Mesenchymal stem cell (in vitro differentiated cells and primary cell): ENCODE results near the gene KLHL17.

ENCODE experiments used
- DNase-seq: peaks from one replicate; pipeline ENCODE4 v3.0.0-alpha.2; 2013
- H2AFZ ChIP-seq: one replicate; pipeline ENCODE4 v1.6.1; 2013; ENCODE audit warnings: low read depth, mild to moderate bottlenecking, control low read depth, inconsistent platforms, low read length, moderate library complexity
- H2AK5ac ChIP-seq: 2 replicates; pipeline ENCODE4 v1.6.1; 2013; ENCODE audit warnings: low read length, moderate library complexity, mild to moderate bottlenecking, inconsistent platforms; ENCODE audit not compliant: severe bottlenecking
- H2BK120ac ChIP-seq: one replicate; pipeline ENCODE4 v1.6.1; 2013; ENCODE audit warnings: low read depth, mild to moderate bottlenecking, inconsistent platforms, low read length, moderate library complexity
- H2BK12ac ChIP-seq, 2 experiments: one replicate each; pipeline ENCODE4 v1.6.1; 2013; ENCODE audit warnings: inconsistent platforms in 2 of 2, low read length in 2 of 2, mild to moderate bottlenecking in 2 of 2, moderate library complexity in 2 of 2, control low read depth in 1 of 2
- H2BK15ac ChIP-seq: one replicate; pipeline ENCODE4 v1.6.1; 2013; ENCODE audit warnings: mild to moderate bottlenecking, low read depth, inconsistent platforms; ENCODE audit not compliant: poor library complexity, severe bottlenecking
- H2BK5ac ChIP-seq: 2 replicates; pipeline ENCODE4 v1.6.1; 2013; ENCODE audit warnings: low read depth, mild to moderate bottlenecking, low read length, control low read depth, inconsistent platforms; ENCODE audit not compliant: poor library complexity, severe bottlenecking
- H3K14ac ChIP-seq, 2 experiments: one replicate each; pipeline ENCODE4 v1.6.1; 2013; ENCODE audit warnings: inconsistent platforms in 2 of 2, low read length in 2 of 2, control low read depth in 1 of 2, mild to moderate bottlenecking in 1 of 2, moderate library complexity in 1 of 2
- H3K18ac ChIP-seq, 2 experiments: one replicate each; pipeline ENCODE4 v1.6.1; 2013; ENCODE audit warnings: inconsistent platforms in 2 of 2, low read length in 2 of 2, control low read depth in 1 of 2, low read depth in 1 of 2, mild to moderate bottlenecking in 1 of 2
- H3K23ac ChIP-seq, 2 experiments: one replicate each; pipeline ENCODE4 v1.6.1; 2013; ENCODE audit warnings: inconsistent platforms in 2 of 2, low read length in 2 of 2, mild to moderate bottlenecking in 2 of 2, moderate library complexity in 2 of 2, control low read depth in 1 of 2
- H3K27ac ChIP-seq: 2 replicates; pipeline ENCODE4 v1.5.1; 2013; ENCODE audit warnings: mild to moderate bottlenecking, moderate library complexity, low read length, control low read depth, inconsistent platforms; ENCODE audit not compliant: poor library complexity, severe bottlenecking
- H3K27me3 ChIP-seq, 2 experiments: 2 replicates each; pipeline versions ENCODE4 v1.6.1 to v1.7.0; 2013; ENCODE audit warnings: low read length in 2 of 2, mild to moderate bottlenecking in 2 of 2, moderate library complexity in 2 of 2, control low read depth in 1 of 2, inconsistent platforms in 1 of 2; ENCODE audit not compliant: control insufficient read depth in 1 of 2, insufficient read depth in 1 of 2
- H3K36me3 ChIP-seq, 2 experiments: 2 replicates each; pipeline versions ENCODE4 v1.6.1 to v1.7.0; 2013; ENCODE audit warnings: low read length in 2 of 2, control low read depth in 1 of 2, inconsistent platforms in 1 of 2, low read depth in 1 of 2, mild to moderate bottlenecking in 1 of 2; ENCODE audit not compliant: insufficient read depth in 2 of 2, control insufficient read depth in 1 of 2
- H3K4ac ChIP-seq, 2 experiments: one replicate each; pipeline ENCODE4 v1.6.1; 2013; ENCODE audit warnings: inconsistent platforms in 2 of 2, low read length in 2 of 2, mild to moderate bottlenecking in 2 of 2, moderate library complexity in 2 of 2, control low read depth in 1 of 2, low read depth in 1 of 2
- H3K4me1 ChIP-seq: 2 replicates; pipeline ENCODE4 v1.6.1; 2013; ENCODE audit warnings: low read depth, low read length, control low read depth; ENCODE audit not compliant: control insufficient read depth, insufficient read depth
- H3K4me2 ChIP-seq: 2 replicates; pipeline ENCODE4 v1.6.1; 2013; ENCODE audit warnings: low read length, mild to moderate bottlenecking, inconsistent platforms; ENCODE audit not compliant: poor library complexity, severe bottlenecking
- H3K4me3 ChIP-seq, 2 experiments: 2 replicates each; pipeline versions ENCODE4 v1.5.1 to v1.7.0; 2013; ENCODE audit warnings: low read length in 2 of 2, mild to moderate bottlenecking in 2 of 2, control low read depth in 1 of 2, low read depth in 1 of 2; ENCODE audit not compliant: insufficient read depth in 1 of 2
- H3K79me1 ChIP-seq: replicated peaks from 2 replicates; pipeline ENCODE4 v1.6.1; 2013; ENCODE audit warnings: mild to moderate bottlenecking, control low read depth, low read length, inconsistent platforms; ENCODE audit not compliant: poor library complexity, severe bottlenecking
- H3K9ac ChIP-seq: 2 replicates; pipeline ENCODE4 v1.7.0; 2013; ENCODE audit warnings: mild to moderate bottlenecking, low read length, moderate library complexity
- H3K9me3 ChIP-seq: 2 replicates; pipeline ENCODE4 v1.7.0; 2013; ENCODE audit warnings: mild to moderate bottlenecking, low read length; ENCODE audit not compliant: control insufficient read depth
- H4K8ac ChIP-seq: one replicate; pipeline ENCODE4 v1.6.1; 2013; ENCODE audit warnings: inconsistent platforms, mild to moderate bottlenecking, low read length, moderate library complexity
- H4K91ac ChIP-seq: one replicate; pipeline ENCODE4 v1.6.1; 2013; ENCODE audit warnings: mild to moderate bottlenecking, low read length, inconsistent platforms
- WGBS: methylation state at CpG from one replicate; pipeline ENCODE4 v1.1.7; 2013; ENCODE audit warnings: mixed read lengths; 5-methylcytosine and 5-hydroxymethylcytosine counted together

KLHL17 gene

DNA sequence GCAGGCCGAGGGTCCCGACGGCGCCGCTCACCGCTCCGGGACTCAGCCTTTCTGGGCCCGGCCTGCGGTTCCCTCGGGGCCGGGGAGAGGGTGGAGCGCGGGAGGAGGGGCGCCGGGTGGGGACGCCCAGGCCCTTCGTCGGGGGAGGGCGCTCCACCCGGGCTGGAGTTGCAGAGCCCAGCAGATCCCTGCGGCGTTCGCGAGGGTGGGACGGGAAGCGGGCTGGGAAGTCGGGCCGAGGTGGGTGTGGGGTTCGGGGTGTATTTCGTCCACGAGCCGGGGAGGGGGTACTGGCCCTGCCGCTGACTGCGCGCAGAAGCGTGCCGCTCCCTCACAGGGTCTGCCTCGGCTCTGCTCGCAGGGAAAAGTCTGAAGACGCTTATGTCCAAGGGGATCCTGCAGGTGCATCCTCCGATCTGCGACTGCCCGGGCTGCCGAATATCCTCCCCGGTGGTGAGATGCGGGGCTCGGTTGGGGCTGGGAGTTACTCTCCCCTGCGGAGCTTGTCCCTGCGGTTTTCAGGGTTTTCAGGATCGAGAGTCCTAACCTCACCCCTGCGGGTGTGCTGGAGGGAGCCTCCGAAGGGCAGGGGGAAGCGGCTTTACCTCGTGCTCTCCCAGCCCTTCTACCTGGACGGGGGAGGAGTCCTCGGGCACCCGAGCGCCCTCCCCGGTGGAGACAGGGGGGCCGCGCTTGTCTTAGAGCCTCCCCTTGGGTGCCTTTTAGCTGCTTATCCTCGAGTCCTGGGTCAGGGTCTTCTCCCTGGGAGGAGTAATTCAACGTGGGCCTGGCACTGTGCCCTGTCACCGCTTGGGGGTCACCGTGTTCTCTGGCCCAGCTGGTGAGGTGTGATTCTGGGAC lies 34.6 kb upstream of the KLHL17 start:
- no peak overlapping the region for H3K27ac ChIP-seq
- WGBS = 4% methylated on average over 60 of the region's 65 CpGs

DNA sequence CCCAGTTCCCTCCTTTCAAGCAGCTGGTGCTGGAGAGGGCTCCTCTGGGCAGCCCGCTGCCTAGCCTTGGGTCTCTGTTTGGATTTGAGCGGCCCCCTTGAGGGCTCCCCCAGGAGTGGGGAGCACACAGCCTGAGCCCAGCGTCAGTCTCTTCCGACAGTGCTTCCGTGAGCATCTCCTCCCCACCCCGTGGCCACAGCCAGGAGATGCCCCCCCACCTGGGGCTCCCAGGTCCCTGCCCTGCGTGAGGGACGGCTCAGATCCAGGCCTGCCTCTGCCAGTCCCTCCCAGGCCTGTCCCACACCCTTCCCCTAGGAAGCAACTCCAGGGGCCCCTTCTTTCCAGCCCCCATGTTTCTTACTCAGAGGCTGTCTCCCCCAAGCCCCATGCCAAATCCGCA lies 33.1 kb upstream of the KLHL17 start:
- no peak overlapping the region for H3K27ac ChIP-seq
- no peak overlapping the region for H3K4me3 ChIP-seq
- H2AK5ac ChIP-seq = no peak overlapping the region
- no peak overlapping the region for H4K91ac ChIP-seq
- DNase-seq = no peak
- no peak overlapping the region for H3K9ac ChIP-seq
- H3K18ac ChIP-seq = no peak overlapping the region
- H3K36me3 ChIP-seq = peaks cover 0 to 4% of the 10 kb centered on the region in 2 experiments
- no peak overlapping the region for H3K4ac ChIP-seq
- no peak overlapping the region for H2BK120ac ChIP-seq
- H3K14ac ChIP-seq = no peak overlapping the region
- H2BK15ac ChIP-seq = no peak overlapping the region
- no peak overlapping the region for H2AFZ ChIP-seq
- no peak overlapping the region for H3K23ac ChIP-seq
- H2BK5ac ChIP-seq = no peak overlapping the region
- H4K8ac ChIP-seq = no peak overlapping the region
- H3K9me3 ChIP-seq = no peaks in the 10 kb centered on the region
- no peak overlapping the region for H3K4me2 ChIP-seq
- H3K79me1 ChIP-seq = no peaks in the 10 kb centered on the region
- H2BK12ac ChIP-seq = no peak overlapping the region
- WGBS = 70% methylated on average over 9 of the region's 9 CpGs
- peaks cover 51% of the 10 kb centered on the region for H3K4me1 ChIP-seq
- peaks cover 44 to 73% of the 10 kb centered on the region in 2 experiments for H3K27me3 ChIP-seq

More for the DNA sequence above, 34.6 kb upstream of the KLHL17 start:
- H2BK15ac ChIP-seq = no peak overlapping the region
- H2BK5ac ChIP-seq = no peak overlapping the region
- no peak overlapping the region for H4K8ac ChIP-seq
- H2BK12ac ChIP-seq = no peak overlapping the region
- peaks cover 52% of the 10 kb centered on the region for H3K4me1 ChIP-seq
- peak overlapping the region in 1 of 2 experiments; percentile 15 for H3K14ac ChIP-seq
- no peak overlapping the region for H2BK120ac ChIP-seq
- peaks cover 0 to 4% of the 10 kb centered on the region in 2 experiments for H3K36me3 ChIP-seq
- H3K4me3 ChIP-seq = peak overlapping the region; percentile 35 to 41
- H3K9ac ChIP-seq = no peak overlapping the region
- H4K91ac ChIP-seq = no peak overlapping the region
- DNase-seq = no peak
- no peaks in the 10 kb centered on the region for H3K79me1 ChIP-seq
- no peak overlapping the region for H3K4ac ChIP-seq
- peak overlapping the region; percentile 55 for H3K4me2 ChIP-seq
- H3K23ac ChIP-seq = peak overlapping the region in 1 of 2 experiments; percentile 37
- H2AK5ac ChIP-seq = no peak overlapping the region
- H3K9me3 ChIP-seq = no peaks in the 10 kb centered on the region
- no peak overlapping the region for H2AFZ ChIP-seq
- no peak overlapping the region for H3K18ac ChIP-seq
- peaks cover 46 to 68% of the 10 kb centered on the region in 2 experiments for H3K27me3 ChIP-seq

DNA sequence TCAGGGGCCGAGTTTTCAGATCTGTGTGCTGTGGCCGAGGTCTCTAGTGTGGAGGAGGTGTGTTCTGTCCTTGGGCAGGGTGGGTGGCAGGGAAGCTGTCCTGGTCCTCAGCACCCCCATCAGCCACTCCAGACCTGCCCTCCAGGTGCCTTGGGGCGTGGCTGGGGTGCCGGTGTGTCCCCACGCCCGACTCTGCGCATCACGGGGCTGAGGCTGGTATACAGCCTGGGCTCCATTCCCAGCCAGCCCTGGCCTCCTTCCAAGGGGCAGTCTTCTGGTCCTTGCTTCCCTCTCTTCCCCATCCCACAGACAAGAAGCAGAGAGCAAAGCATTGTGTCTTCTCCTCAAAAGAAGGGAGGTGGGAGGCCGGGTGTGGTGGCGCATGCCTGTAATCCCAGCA lies 32.6 kb upstream of the KLHL17 start:
- Histone ChIP-seq H2AK5ac (no peak overlapping the region), H2BK12ac (no peak overlapping the region), H4K91ac (no peak overlapping the region), H3K4me3 (no peak overlapping the region), H3K9ac (no peak overlapping the region), H3K27me3 (peaks cover 39 to 73% of the 10 kb centered on the region in 2 experiments), H3K36me3 (peaks cover 0 to 4% of the 10 kb centered on the region in 2 experiments), H2BK120ac (no peak overlapping the region), H3K9me3 (no peaks in the 10 kb centered on the region), H2AFZ (no peak overlapping the region), H3K4ac (no peak overlapping the region), H4K8ac (no peak overlapping the region), H2BK5ac (no peak overlapping the region), H3K23ac (no peak overlapping the region), H3K14ac (no peak overlapping the region), H2BK15ac (no peak overlapping the region), H3K4me1 (peaks cover 47% of the 10 kb centered on the region), H3K4me2 (no peak overlapping the region), H3K18ac (no peak overlapping the region), H3K79me1 (no peaks in the 10 kb centered on the region), H3K27ac (no peak overlapping the region)
- DNase-seq = no peak
- 92% methylated on average over 9 of the region's 10 CpGs for WGBS

- 83% methylated on average over 39 of the region's 40 CpGs for WGBS
- no peak overlapping the region for H2BK5ac ChIP-seq
- no peak overlapping the region for H3K27ac ChIP-seq
- no peaks in the 10 kb centered on the region for H3K9me3 ChIP-seq
- no peak for DNase-seq
- H3K4me1 ChIP-seq = peaks cover 35% of the 10 kb centered on the region
- peaks cover 41 to 76% of the 10 kb centered on the region in 2 experiments for H3K27me3 ChIP-seq
- H3K9ac ChIP-seq = no peak overlapping the region
- no peak overlapping the region for H3K4me2 ChIP-seq
- no peak overlapping the region for H3K23ac ChIP-seq
- H2BK12ac ChIP-seq = no peak overlapping the region
- H2BK15ac ChIP-seq = no peak overlapping the region
- no peak overlapping the region for H3K4ac ChIP-seq
- H2AK5ac ChIP-seq = no peak overlapping the region
- H3K4me3 ChIP-seq = no peak overlapping the region
- no peaks in the 10 kb centered on the region for H3K79me1 ChIP-seq
- H2AFZ ChIP-seq = no peak overlapping the region
- no peak overlapping the region for H4K8ac ChIP-seq
- peaks cover 0 to 4% of the 10 kb centered on the region in 2 experiments for H3K36me3 ChIP-seq
- no peak overlapping the region for H2BK120ac ChIP-seq
- H4K91ac ChIP-seq = no peak overlapping the region
- H3K14ac ChIP-seq = no peak overlapping the region
- H3K18ac ChIP-seq = no peak overlapping the region
Observed at GRCh38 chr1:928825-929661, 31.3 kb upstream of the KLHL17 start.
